HG03175 (cell line): ENCODE measurements around the gene PATE1.
"Not testable (repeated sequence)": the region's sequence is repeated elsewhere in the genome, so short reads cannot be mapped to it uniquely, and the experiment has no call there.

Experiments
- ATAC-seq: cut with Tn5 transposase; IDR thresholded peaks from one replicate; pipeline ENCODE4 v1.9.1; 2021; ENCODE audit warnings: mild to moderate bottlenecking, moderate library complexity; ENCODE audit not compliant: unreplicated experiment

The PATE1 gene, protein sequence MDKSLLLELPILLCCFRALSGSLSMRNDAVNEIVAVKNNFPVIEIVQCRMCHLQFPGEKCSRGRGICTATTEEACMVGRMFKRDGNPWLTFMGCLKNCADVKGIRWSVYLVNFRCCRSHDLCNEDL

GRCh38 chr11:125745979-125746378 is at the start of gene PATE1:
TSS of gene PATE1 (plus strand) at chr11:125746279. CDS start at chr11:125746305, 26 bp downstream.
- no peak for ATAC-seq

DNA sequence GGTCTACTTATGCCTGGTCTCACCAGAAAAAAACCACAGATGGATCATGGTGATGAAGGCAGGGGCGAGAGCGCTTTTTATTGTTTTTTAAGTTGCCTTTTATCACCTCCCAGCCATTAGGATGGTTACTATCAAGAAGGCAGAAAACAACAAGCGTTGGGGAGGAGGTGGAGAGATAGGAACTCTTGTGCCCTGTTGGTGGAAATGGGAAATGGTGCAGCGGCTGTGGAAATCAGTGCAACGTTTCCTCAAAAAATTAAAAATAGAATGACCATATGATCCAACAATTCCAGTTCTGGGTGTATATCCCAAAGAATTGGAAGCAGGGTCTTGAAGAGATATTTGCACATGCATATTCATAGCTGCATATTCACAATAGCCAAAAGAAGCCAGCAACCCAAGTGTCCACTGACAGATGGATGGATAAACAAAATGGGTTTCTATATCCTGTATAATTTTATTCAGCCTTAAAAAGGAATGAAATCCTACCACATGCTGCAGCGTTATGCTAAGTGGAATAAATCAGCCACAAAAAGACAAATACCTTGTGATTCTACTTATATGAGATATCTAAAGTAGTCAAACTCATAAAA is 45.0 kb upstream of the PATE1 start:
- ATAC-seq = no peak

- ATAC-seq = no peak
These were observed 44.0 kb upstream of the PATE1 start for GRCh38 chr11:125701858-125702621.

DNA sequence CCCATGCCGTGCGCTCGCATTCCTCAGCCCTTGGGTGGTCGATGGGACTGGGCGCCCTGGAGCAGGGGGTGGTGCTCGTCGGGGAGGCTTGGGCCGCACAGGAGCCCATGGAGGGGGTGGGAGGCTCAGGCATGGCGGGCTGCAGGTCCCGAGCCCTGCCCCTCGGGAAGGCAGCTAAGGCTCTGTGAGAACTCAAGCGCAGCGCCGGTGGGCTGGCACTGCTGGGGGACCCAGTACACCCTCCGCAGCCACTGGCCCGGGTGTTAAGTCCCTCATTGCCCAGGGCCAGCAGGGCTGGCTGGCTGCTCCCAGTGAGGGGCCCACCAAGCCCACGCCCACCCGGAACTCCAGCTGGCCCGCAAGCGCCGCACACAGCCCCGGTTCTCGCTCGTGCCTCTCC is 41.4 kb upstream of the PATE1 start:
- ATAC-seq = not testable (repeated sequence)

- no peak for ATAC-seq
These were observed 25.3 kb upstream of the PATE1 start for GRCh38 chr11:125720781-125721180.

DNA sequence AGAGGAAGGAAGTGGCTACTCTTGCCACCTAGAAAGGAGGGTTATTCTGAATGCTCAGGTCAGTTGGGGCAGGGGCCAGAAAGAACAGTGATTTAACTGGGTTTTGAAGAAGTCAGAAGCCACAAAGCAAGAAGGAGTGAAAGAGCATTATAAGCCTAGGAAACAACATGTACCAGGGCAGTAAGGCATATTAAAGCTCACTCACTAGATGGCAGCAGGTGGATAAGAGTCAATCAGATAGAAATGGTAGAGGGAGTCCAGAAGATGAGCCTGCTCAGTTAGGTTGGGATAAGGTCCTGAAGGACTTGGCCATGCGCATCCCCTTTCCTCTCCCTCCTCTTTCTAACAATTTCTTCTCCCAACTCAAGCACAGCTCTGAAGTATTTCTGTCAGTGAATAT is 22.0 kb upstream of the PATE1 start:
- ATAC-seq = no peak

- no peak for ATAC-seq
These were observed 17.1 kb upstream of the PATE1 start for GRCh38 chr11:125728969-125729368.

DNA sequence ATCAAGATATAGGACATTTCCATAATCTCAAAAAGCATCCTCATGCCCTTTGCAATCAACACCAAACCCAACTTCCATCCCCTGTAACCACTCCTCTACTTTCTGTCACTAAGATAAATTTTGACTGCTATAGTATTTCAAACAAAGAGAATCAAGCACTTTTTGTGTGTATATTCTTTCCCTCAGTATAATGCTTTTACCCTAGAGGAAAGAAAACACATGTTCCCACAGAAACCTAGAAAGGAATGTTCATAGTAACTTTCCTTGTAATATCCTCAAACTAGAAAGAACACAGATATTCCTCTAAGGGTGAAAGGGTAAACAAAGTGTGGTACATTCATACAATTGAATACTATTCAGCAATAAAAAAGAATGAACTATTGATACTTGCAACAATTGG is 5.5 kb upstream of the PATE1 start:
- no peak for ATAC-seq

GRCh38 chr11:125743681-125744080 is 2.4 kb upstream of the PATE1 start:
- ATAC-seq = no peak

DNA sequence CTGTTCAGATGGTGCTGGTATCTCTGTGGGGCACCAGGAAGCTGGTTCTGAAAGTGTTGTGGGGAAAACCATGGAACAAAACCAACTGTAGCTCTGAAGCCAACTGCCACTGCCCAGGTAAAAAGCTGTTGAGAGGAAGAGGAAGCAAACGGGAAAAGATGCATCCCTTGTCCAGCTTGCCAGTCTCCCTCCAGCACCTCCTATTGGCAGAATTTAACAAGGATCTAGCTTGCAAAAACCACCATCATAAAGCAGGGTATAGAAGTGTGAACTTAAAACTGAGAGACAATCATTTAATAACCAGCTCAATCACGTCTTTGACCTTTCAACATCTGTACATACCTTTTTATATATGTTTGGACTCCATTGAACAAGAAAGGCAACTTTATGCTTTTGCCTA is 4.5 kb downstream of the PATE1 start:
- ATAC-seq = no peak

DNA sequence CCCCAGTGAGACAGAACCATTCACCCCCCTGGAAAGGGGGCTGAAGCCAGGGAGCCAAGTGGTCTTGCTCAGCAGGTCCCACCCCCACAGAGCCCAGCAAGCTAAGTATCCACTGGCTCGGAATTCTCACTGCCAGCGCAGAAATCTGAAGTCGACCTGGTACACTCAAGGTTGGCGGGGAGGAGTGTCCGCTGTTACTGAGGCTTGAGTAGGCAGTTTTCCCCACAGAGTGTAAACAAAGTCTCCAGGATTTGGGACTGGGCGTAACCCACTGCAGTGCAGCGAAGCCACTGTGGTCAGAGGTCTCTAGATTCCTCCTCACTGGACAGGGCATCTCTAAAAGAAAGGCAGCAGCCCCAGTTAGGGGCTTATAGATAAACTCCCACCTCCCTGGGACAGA is 10.0 kb downstream of the PATE1 start:
- no peak for ATAC-seq

DNA sequence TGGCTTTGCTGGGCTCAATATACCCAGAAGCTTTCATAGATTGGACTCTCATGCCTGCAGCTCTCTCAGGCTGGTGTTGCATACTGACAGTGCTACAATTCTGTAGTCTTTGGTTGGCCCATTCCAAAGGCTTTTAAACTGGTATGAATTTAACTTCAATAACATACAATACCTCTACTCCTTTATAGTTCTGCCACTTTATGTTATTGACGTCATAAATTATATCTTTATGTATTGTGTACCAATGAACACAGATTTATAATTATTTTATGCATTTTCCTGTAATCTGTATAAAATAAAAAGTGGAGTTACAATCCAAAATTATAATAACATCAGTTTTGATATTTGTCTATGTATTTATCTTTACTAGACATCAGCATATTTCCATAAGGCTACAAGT is 16.4 kb downstream of the PATE1 start:
- ATAC-seq = no peak

DNA sequence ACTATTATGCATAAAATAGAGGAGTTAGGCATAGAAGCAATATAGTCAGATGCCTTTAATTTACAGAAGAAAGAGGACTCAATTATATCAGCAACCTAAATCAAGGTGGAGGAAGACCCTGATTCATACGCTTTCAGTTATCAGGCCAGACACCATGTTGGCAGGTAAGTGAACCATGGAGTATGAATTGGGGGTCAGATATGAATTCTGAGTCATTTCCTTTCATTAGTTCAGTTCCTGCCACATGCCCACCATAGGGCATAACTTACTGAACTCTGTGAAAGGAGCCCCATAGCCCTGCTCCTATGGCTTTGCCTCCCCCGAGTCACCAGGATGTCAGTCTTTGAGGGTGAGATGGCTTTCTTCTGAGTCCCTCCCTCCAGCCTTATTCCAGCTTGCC is 17.4 kb downstream of the PATE1 start:
- no peak for ATAC-seq

- no peak for ATAC-seq
These were observed 20.2 kb downstream of the PATE1 start for GRCh38 chr11:125766251-125766650.

DNA sequence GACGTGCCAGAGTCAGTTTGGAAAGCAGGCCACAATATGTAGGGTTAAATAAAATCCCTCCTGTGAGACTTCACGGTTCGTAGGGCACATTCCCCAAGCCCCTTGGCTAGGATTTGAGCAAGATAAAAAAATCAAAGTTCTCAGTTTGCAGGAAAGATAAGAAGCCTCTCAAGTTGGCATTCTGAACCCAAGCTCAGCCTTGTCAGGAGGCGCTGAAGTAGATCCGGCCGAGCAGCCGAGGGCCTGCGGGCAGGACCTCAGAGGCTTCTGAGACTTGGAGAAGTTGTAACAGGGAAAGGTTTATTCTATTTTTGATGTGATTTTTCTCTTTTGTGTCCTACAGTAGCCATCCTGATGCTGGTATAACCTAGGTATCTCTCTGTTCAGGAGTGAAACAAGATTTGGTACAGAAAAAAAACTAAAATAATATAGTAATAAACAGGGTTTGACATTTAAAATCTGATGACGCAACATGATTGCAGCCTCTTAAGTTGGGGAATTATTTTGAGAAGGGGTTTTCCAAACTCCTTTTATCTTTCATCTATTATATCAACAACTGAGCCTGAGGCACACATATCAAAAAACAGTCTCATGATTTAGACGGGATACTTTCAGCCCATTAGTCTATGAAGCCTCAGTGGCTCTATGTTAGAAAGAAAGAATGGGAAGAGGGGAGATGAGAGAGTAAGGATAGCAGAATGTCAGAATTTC is 22.4 kb downstream of the PATE1 start:
- no peak for ATAC-seq

DNA sequence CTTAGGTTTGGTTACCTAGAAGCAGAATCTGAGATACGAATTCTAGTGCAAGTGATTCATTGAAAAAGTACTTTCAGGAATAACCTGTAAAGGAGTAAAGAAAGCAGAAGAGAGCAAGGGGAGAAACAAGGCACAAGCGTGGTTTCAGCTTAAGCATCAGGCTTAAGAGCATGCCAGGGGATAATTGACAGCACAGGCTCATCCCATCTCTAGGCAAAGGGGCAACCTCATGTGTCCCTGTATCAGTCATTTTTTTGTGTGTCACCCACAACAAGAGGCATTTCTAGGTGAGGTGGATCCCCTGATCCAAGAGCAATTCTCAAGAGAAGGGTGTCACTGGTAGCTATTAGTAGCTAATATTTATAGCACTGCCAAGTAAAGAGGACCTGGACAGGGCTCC is 24.5 kb downstream of the PATE1 start:
- ATAC-seq = no peak

DNA sequence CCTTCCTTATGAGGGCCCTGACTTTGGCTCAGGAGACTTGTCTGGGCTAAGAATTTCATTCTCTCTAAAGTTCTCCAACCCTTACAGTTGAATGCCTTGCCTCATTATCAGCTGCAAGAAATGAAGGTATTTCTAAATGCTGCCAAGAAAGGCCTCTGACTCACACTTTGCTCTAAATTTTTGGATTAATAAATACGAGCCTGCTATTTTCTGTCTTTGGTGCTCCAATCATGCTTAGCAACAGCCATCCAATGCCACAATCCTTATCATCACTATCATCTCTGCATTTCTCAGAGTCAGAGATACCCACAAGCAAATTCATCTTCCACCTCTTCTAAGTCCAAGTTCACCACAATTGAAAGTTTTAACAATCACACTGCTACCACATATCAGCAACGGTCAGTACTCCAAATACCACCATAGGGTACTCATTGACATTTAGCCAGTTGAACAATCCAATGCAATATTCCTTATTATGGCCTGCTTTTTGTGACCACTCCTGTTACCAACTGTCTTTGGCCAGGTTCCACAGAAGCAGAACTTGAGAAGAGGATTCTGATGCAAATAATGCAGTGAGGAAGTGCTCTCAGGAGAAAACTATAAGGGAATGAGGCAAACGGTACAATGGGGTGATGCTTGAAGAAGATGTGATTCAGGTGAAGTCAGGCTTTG is 26.9 kb downstream of the PATE1 start:
- no peak for ATAC-seq

DNA sequence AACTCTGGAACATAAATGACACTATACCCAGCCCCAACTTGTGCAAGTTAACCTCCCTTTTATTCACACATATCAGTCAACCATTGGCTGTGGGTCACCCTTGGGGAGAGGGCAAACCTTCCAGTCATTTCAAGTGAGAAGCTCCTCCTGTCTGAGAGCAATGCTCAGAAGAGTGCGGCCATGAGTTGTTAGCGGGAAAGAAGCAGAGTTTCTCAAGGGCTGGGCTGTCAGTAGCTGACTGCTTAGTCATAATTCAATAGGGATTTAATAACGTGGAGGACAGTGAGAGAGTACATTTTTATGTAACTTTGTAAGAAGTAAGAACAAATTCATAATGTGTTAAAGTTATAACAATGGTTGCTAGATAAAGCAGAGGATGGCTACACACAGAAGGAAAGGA is 27.4 kb downstream of the PATE1 start:
- ATAC-seq = no peak

- no peak for ATAC-seq
These were observed 31.2 kb downstream of the PATE1 start for GRCh38 chr11:125777309-125777708.

GRCh38 chr11:125778728-125779127 is 32.6 kb downstream of the PATE1 start, which contains the start of gene PATE2:
TSS of gene PATE2 (minus strand) at chr11:125778828. CDS start at chr11:125778773, 55 bp downstream.
- ATAC-seq = no peak

DNA sequence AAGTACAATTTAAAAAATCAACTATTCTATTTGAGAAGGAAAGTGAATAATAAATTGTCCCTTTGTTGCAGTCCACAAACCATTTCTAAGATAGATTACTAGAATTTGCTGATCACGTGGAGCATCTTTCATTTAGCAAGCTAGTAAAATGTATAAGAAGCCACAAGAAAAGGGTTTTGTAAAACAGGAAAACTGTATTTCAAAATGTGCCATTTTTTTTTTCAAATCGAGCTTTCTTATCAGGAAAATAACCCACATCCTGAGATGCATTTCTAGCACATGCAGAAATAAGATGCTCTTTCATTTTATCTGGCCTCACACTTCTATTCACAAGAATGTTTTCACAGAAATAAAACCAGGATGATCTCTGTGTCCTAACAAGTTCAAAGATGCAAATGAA is 38.6 kb downstream of the PATE1 start:
- no peak for ATAC-seq
